HEK293 (cell line): ENCODE measurements around the gene SEMA6A.

Experiments
- MYNN ChIP-seq: fragments of 450-650 bp; formaldehyde crosslinking; IDR thresholded peaks from 2 replicates; pipeline ENCODE4 v1.5.1; 2016; ENCODE audit warnings: missing biosample characterization, missing genetic modification characterization, borderline replicate concordance
- SP2 ChIP-seq: fragments of 450-650 bp; formaldehyde crosslinking; IDR thresholded peaks from 2 replicates; pipeline ENCODE4 v1.5.1; 2016; ENCODE audit warnings: missing biosample characterization, missing genetic modification characterization
- ZNF19 ChIP-seq: fragments of 450-650 bp; formaldehyde crosslinking; IDR thresholded peaks from 2 replicates; pipeline ENCODE4; 2016; ENCODE audit warnings: missing biosample characterization, missing genetic modification characterization, low read depth

GRCh38 chr5:116566251-116566650 is 8.4 kb downstream of the SEMA6A start:
- no peak for TF ChIP-seq MYNN (tag by site-specific recombination)
- TF ChIP-seq ZNF19, result no peak
- no peak for TF ChIP-seq SP2 (tag by site-specific recombination)
